Breast epithelium (tissue), 3 donors: ENCODE data around the gene LAMC2.

Experiments used
- POLR2AphosphoS5 ChIP-seq, 3 donors: sonication (generic); formaldehyde crosslinking; IDR thresholded peaks; one replicate each; pipeline ENCODE4 v1.6.1; 2017; ENCODE audit warnings: antibody characterized with exemption in 3 of 3
- TF ChIP-seq, protein P1 (sequence below), 3 donors: fragments of 450-650 bp; IDR thresholded peaks; one replicate each; pipeline ENCODE4 v1.5.1; 2016 to 2017; ENCODE audit warnings: antibody characterized with exemption in 3 of 3, mild to moderate bottlenecking in 3 of 3, moderate library complexity in 3 of 3

DNA sequence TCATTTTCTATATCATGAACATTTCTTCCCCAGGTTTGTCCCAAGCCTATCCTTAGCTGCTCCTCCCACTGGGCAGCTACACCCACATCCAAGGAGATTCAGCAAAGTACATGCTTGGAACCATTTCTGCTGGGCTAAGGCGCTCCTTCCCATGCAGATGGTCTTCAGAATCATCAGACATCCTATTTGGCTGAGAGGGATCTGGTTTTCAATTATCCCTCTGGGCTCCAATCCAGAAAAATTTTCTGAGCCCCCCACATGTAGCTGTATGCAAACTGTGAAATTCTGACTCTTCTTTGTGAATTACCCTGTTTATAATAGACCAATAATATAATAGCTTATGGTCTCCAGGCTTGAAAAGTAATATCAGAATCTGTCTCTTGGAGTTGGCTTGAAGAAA, 99.2 kb downstream of the LAMC2 start:
- TF ChIP-seq, protein P1, sequence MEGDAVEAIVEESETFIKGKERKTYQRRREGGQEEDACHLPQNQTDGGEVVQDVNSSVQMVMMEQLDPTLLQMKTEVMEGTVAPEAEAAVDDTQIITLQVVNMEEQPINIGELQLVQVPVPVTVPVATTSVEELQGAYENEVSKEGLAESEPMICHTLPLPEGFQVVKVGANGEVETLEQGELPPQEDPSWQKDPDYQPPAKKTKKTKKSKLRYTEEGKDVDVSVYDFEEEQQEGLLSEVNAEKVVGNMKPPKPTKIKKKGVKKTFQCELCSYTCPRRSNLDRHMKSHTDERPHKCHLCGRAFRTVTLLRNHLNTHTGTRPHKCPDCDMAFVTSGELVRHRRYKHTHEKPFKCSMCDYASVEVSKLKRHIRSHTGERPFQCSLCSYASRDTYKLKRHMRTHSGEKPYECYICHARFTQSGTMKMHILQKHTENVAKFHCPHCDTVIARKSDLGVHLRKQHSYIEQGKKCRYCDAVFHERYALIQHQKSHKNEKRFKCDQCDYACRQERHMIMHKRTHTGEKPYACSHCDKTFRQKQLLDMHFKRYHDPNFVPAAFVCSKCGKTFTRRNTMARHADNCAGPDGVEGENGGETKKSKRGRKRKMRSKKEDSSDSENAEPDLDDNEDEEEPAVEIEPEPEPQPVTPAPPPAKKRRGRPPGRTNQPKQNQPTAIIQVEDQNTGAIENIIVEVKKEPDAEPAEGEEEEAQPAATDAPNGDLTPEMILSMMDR (IDR thresholded peaks at IDR 0.05): no peak
- TF ChIP-seq POLR2AphosphoS5 (IDR thresholded peaks at IDR 0.05): no peak
